HepG2 (cell line): ENCODE measurements around the gene FCER1G. TPM values are rescaled to one million over a fixed set of nuclear protein-coding genes. Genes with fewer than 3 reads are reported as not detected.

Source experiments
- ATF7 ChIP-seq, 2 experiments: fragments of 450-650 bp in 1 of 2; sonication (generic) in 1 of 2; formaldehyde crosslinking in 1 of 2; IDR thresholded peaks; 2 replicates each; pipeline versions ENCODE4 v1.4.0 to v1.6.1; 2016 to 2020; ENCODE audit warnings: antibody characterized with exemption in 1 of 2, mild to moderate bottlenecking in 1 of 2, missing genetic modification reagents in 1 of 2
- CSRNP1 ChIP-seq: sonication (generic); formaldehyde crosslinking; IDR thresholded peaks from 2 replicates; pipeline ENCODE4 v1.8.1; 2023; ENCODE audit warnings: mild to moderate bottlenecking, missing genetic modification reagents
- E2F5 ChIP-seq: sonication (generic); formaldehyde crosslinking; conservative IDR thresholded peaks from 2 replicates; pipeline ENCODE4 v1.4.0; 2020; ENCODE audit warnings: missing genetic modification reagents
- FOXK2 ChIP-seq: fragments of 450-650 bp; IDR thresholded peaks from 2 replicates; pipeline ENCODE4 v1.6.1; 2016
- GABPA ChIP-seq, 2 experiments: IDR thresholded peaks; 2 replicates each; pipeline ENCODE4 v1.6.1; 2011 to 2016; ENCODE audit warnings: low read depth in 2 of 2, low read length in 1 of 2, missing biosample characterization in 1 of 2, missing genetic modification characterization in 1 of 2
- GABPB1 ChIP-seq: IDR thresholded peaks from 2 replicates; pipeline ENCODE4 v1.6.1; 2016; ENCODE audit warnings: mild to moderate bottlenecking, missing genetic modification reagents, moderate library complexity, missing compliant biosample characterization
- HDAC6 ChIP-seq: fragments of 200-600 bp; sonication (generic); IDR thresholded peaks from 2 replicates; pipeline ENCODE4 v1.7.0; 2017; ENCODE audit warnings: mild to moderate bottlenecking, antibody characterized with exemption, low read length, low read depth
- HIVEP1 ChIP-seq: sonication (generic); formaldehyde crosslinking; IDR thresholded peaks from 2 replicates; pipeline ENCODE4 v1.4.0; 2020; ENCODE audit warnings: mild to moderate bottlenecking, missing genetic modification reagents
- JARID2 ChIP-seq: sonication (generic); formaldehyde crosslinking; IDR thresholded peaks from 2 replicates; pipeline ENCODE4 v1.8.1; 2023; ENCODE audit warnings: missing genetic modification reagents, inconsistent platforms; ENCODE audit not compliant: insufficient replicate concordance
- KLF6 ChIP-seq: IDR thresholded peaks from 2 replicates; pipeline ENCODE4 v1.8.0; 2016; ENCODE audit warnings: missing biosample characterization, missing genetic modification reagents
- MAFK ChIP-seq, 2 experiments: IDR thresholded peaks in 1 of 2; conservative IDR thresholded peaks in 1 of 2; 2 replicates each; pipeline ENCODE4 v1.6.1; 2011; ENCODE audit warnings: improper control_type of control experiment in 2 of 2, low read length in 2 of 2
- MEF2D ChIP-seq: sonication (generic); formaldehyde crosslinking; IDR thresholded peaks from 2 replicates; pipeline ENCODE4 v1.5.1; 2020; ENCODE audit warnings: mild to moderate bottlenecking, missing genetic modification reagents
- NFE2L2 ChIP-seq: fragments of 150-350 bp; IDR thresholded peaks from 2 replicates; pipeline ENCODE4 v1.6.1; 2014; ENCODE audit warnings: low read length
- PATZ1 ChIP-seq: sonication (generic); formaldehyde crosslinking; IDR thresholded peaks from 2 replicates; pipeline ENCODE4 v1.4.0; 2020; ENCODE audit warnings: missing genetic modification reagents
- REL ChIP-seq: sonication (generic); formaldehyde crosslinking; conservative IDR thresholded peaks from 2 replicates; pipeline ENCODE4 v1.8.0; 2022; ENCODE audit warnings: mild to moderate bottlenecking, missing genetic modification reagents, moderate library complexity
- RFX3 ChIP-seq: IDR thresholded peaks from 2 replicates; pipeline ENCODE4 v1.6.1; 2016; ENCODE audit warnings: missing biosample characterization, missing genetic modification reagents
- SRSF9 ChIP-seq: fragments of 200-400 bp; formaldehyde crosslinking; IDR thresholded peaks from 2 replicates; pipeline ENCODE4 v1.6.1; 2018; ENCODE audit warnings: borderline replicate concordance, mild to moderate bottlenecking, low read depth, low read length; ENCODE audit not compliant: insufficient read depth, poor library complexity, severe bottlenecking
- SRY ChIP-seq: sonication (generic); formaldehyde crosslinking; IDR thresholded peaks from 2 replicates; pipeline ENCODE4 v1.8.0; 2022; ENCODE audit warnings: mild to moderate bottlenecking, missing genetic modification reagents
- ZFP1 ChIP-seq: IDR thresholded peaks from 2 replicates; pipeline ENCODE4 v1.6.1; 2016
- ZNF350 ChIP-seq: sonication (generic); formaldehyde crosslinking; IDR thresholded peaks from 2 replicates; pipeline ENCODE4 v1.4.0; 2020; ENCODE audit warnings: mild to moderate bottlenecking, low read depth, missing genetic modification reagents, borderline replicate concordance
- ZNF501 ChIP-seq: sonication (generic); formaldehyde crosslinking; IDR thresholded peaks from 2 replicates; pipeline ENCODE4 v1.5.1; 2020; ENCODE audit warnings: mild to moderate bottlenecking, moderate library complexity, missing genetic modification reagents
- ZNF556 ChIP-seq: sonication (generic); formaldehyde crosslinking; IDR thresholded peaks from 2 replicates; pipeline ENCODE4 v1.4.0; 2020; ENCODE audit warnings: mild to moderate bottlenecking, missing genetic modification reagents, borderline replicate concordance
- ZNF567 ChIP-seq: sonication (generic); formaldehyde crosslinking; IDR thresholded peaks from 2 replicates; pipeline ENCODE4 v1.8.1; 2023; ENCODE audit warnings: mild to moderate bottlenecking, missing genetic modification reagents, borderline replicate concordance
- ZNF777 ChIP-seq: sonication (generic); formaldehyde crosslinking; IDR thresholded peaks from 2 replicates; pipeline ENCODE4 v1.4.0; 2020; ENCODE audit warnings: missing genetic modification reagents
- ZNF850 ChIP-seq: sonication (generic); formaldehyde crosslinking; conservative IDR thresholded peaks from 2 replicates; pipeline ENCODE4 v1.9.0; 2021; ENCODE audit warnings: mild to moderate bottlenecking, missing genetic modification reagents
- ZSCAN9 ChIP-seq: IDR thresholded peaks from 2 replicates; pipeline ENCODE4 v1.6.1; 2016; ENCODE audit warnings: borderline replicate concordance
- polyA plus RNA-seq, 8 experiments: library from polyadenylated mRNA; depleted of rRNA in 3 of 8; stranded (reverse) in 7 of 8; unstranded in 1 of 8; fragments of >200 nt; fragmentation: Illumina TruSeq in 4 of 8; extraction: Trizol in 4 of 8; gene quantifications; 2 replicates each; pipeline versions ENCODE4 v1.2.1 to v1.2.3, GENCODE V29; 2011 to 2016; ENCODE audit warnings: low read depth in 4 of 8, missing spikeins in 1 of 8, mixed read lengths in 1 of 8; ENCODE audit not compliant: insufficient read depth in 1 of 8
- total RNA-seq, 5 experiments: library from RNA; depleted of rRNA; stranded (reverse); fragments of >200 nt; fragmentation: Illumina TruSeq; extraction: Trizol; gene quantifications; 2 replicates each; pipeline ENCODE4 v1.2.3, GENCODE V29; 2016; ENCODE audit warnings: low read depth in 1 of 5

The FCER1G gene
- total and polyA plus RNA-seq, 2 of the 13 experiments (the other 11 are each of a cell fraction or from before 2014, with no cell fraction given): 1.3 to 6.4 TPM

GRCh38 chr1:161201836-161202712, 13.0 kb upstream of the FCER1G start, which contains the start of gene NDUFS2 (continued):
- TF ChIP-seq CSRNP1 (CRISPR knock-in tag) (peak; percentile 89), ZFP1 (CRISPR knock-in tag) (no peak), HIVEP1 (CRISPR knock-in tag) (peak; percentile 59; the same call in 1 of the 2 replicates), FOXK2 (peak; percentile 32; the same call in 1 of the 2 replicates), JARID2 (CRISPR knock-in tag) (no peak), MAFK (conservative IDR thresholded peaks at IDR 0.05 in 1 of 2, IDR thresholded peaks at IDR 0.05 in 1 of 2; ENCODE audit: low read length in 2 of 2) (no peak), SRY (CRISPR knock-in tag) (0 out of 2 replicates have a peak, but pooled peaks have one; percentile 80), ZNF777 (CRISPR knock-in tag) (peak; percentile 88), PATZ1 (CRISPR knock-in tag) (no peak), ZNF850 (CRISPR knock-in tag) (no peak), NFE2L2 (no peak), E2F5 (CRISPR knock-in tag) (no peak), ZSCAN9 (CRISPR knock-in tag) (peak; percentile 82; the same call in 1 of the 2 replicates), SRSF9 (no peak), GABPA (IDR thresholded peaks at IDR 0.05; ENCODE audit: low read depth, low read length) (peak; percentile 90), GABPA (CRISPR knock-in tag; IDR thresholded peaks at IDR 0.05; ENCODE audit: low read depth) (peak; percentile 98), MEF2D (CRISPR knock-in tag) (peak; percentile 81; the same call in 1 of the 2 replicates), REL (CRISPR knock-in tag) (no peak), RFX3 (CRISPR knock-in tag) (no peak), ZNF350 (CRISPR knock-in tag) (peak; percentile 83; the same call in 1 of the 2 replicates), ZNF567 (CRISPR knock-in tag) (peak; percentile 61; the same call in 1 of the 2 replicates), ZNF556 (0 out of 2 replicates have a peak, but pooled peaks have one; percentile 62), ATF7 (IDR thresholded peaks at IDR 0.05) (no peak), ATF7 (CRISPR knock-in tag; IDR thresholded peaks at IDR 0.05) (no peak), KLF6 (CRISPR knock-in tag) (no peak), GABPB1 (CRISPR knock-in tag) (peak; percentile 98), ZNF501 (CRISPR knock-in tag) (peak; percentile 77), HDAC6 (no peak)
